ENCODE data around the gene LGALS3BP.

DNA sequence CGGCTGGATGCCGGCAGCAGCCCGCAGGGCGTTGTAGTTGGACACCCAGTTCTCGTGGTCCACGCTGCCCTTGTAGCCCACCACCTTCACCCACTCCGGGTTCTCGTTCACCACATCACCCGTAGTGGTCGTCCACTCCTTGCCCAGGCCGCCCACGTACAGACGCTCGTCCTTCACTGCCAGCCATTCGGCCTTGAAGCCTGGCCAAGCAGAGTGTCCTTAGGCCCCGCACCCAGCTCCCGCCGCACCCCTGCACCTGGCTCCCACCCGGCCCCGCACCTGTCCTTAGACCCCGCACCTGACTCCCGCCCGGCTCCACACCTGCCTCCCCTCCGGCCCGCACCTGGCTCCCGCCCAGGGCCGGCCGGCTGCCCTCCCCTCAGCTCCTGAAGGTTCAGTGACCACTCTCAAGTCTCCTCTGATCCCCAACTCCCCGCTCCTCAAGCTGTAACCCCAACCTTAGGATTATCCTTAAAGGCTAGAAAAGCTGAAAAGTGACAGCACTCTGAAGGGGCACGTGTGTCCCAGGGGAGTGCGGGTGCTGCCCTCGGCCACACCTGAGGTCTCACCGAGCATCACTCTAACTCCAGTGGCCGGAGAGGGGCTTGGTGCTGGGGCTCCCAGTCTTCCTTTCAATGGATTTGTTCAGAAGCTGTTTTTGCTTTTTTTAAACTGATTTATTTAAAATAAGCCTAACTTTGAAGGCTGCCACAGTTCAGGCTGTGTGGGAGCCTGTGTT is 15.5 kb upstream of the LGALS3BP start:
- TF ChIP-seq ZNF274 (IDR thresholded peaks at IDR 0.05; ENCODE audit: low read depth, low read length) (no peak), SUZ12 (IDR thresholded peaks at IDR 0.05; ENCODE audit: extremely low read depth, insufficient read depth, insufficient read length) (no peak), YY1 (IDR thresholded peaks at IDR 0.05; ENCODE audit: insufficient read depth, insufficient read length) (no peak)

Data from NT2/D1 (cell line).